ENCODE data around the gene DRD4.
A peak's percentile ranks its signal among the peaks of the same experiment; 100 is the strongest.

- TF ChIP-seq CTCF (IDR thresholded peaks at IDR 0.05; ENCODE audit: poor library complexity) (no peak), EZH2 (IDR thresholded peaks at IDR 0.05; ENCODE audit: borderline replicate concordance) (peak; percentile 33), EZH2phosphoT487 (IDR thresholded peaks at IDR 0.05; ENCODE audit: low read depth, severe bottlenecking, unreplicated experiment) (no peak)
These were observed 10.4 kb upstream of the DRD4 start, which contains the start of gene SCT for GRCh38 chr11:626475-627307.
